Measurements from ENCODE around the gene LONP2.
A peak's percentile ranks its signal among the peaks of the same experiment; 100 is the strongest.

LONP2 gene

DNA sequence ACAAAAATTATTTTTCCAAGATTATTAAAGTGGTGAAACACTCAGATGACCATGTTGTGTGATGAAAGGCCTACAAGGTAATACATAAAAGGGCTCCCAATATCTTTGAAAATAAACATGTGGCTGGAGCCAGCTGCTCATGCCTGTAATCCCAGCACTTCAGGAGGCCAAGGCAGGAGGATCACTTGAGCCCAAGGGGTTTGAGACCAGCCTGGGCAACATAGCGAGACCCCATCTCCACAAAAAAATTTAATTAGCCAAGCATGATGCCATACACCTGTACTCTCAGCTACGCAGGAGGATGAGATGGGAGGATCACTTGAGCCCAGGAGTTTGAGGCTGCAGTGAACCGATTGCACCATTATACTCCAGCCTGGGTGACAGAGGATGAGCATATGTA is 114.3 kb downstream of the LONP2 start:
- DNase-seq (ENCODE audit: low read depth): no peak
- no peak overlapping the region for H3K4me3 ChIP-seq (ENCODE audit: low read depth, low read length)
- in situ Hi-C loops (cut with HindIII; ENCODE audit: low sequenced_read_pairs): loop anchor here (5.0 kb wide), 1 partner anchor 264 kb away; no protein-coding TSS in a partner anchor
- TF ChIP-seq CTCF (IDR thresholded peaks at IDR 0.05; ENCODE audit: low read depth, low read length, missing control alignments): no peak

GRCh38 chr16:48359983-48360382 is 115.9 kb downstream of the LONP2 start:
- in situ Hi-C loops (cut with HindIII; ENCODE audit: low sequenced_read_pairs): loop anchor here (5.0 kb wide), 1 partner anchor 262 kb away; no protein-coding TSS in a partner anchor
- no peak for DNase-seq (ENCODE audit: low read depth)
- H3K4me3 ChIP-seq (ENCODE audit: low read depth, low read length): no peak overlapping the region
- no peak for TF ChIP-seq CTCF (IDR thresholded peaks at IDR 0.05; ENCODE audit: low read depth, low read length, missing control alignments)

DNA sequence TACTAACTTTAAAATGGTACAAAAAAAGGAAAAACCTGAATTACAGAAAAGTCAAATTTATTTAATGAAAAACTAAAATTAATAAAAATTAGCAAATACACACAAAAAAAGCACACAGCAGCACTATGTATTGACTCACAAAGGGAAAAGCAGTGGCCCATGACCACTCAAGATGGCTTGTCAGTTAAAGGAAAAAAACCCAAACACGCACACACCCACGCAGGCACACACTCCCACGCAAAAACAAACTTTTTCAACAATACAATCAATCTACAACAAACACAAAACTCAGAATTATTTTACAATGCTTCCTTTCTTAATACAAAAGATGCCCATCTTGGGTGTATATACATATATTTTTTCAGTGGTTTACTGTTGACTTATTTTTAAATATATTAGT is 116.9 kb downstream of the LONP2 start:
- TF ChIP-seq CTCF (IDR thresholded peaks at IDR 0.05; ENCODE audit: low read depth, low read length, missing control alignments): no peak
- in situ Hi-C loops (cut with HindIII; ENCODE audit: low sequenced_read_pairs): no loop called here
- H3K4me3 ChIP-seq (ENCODE audit: low read depth, low read length): no peak overlapping the region
- DNase-seq (ENCODE audit: low read depth): no peak

GRCh38 chr16:48361540-48362144 is 117.5 kb downstream of the LONP2 start:
- DNase-seq (ENCODE audit: low read depth): no peak
- TF ChIP-seq CTCF (IDR thresholded peaks at IDR 0.05; ENCODE audit: low read depth, low read length, missing control alignments): no peak
- in situ Hi-C loops (cut with HindIII; ENCODE audit: low sequenced_read_pairs): no loop called here
- no peak overlapping the region for H3K4me3 ChIP-seq (ENCODE audit: low read depth, low read length)

- DNase-seq (ENCODE audit: low read depth): no peak
- in situ Hi-C loops (cut with HindIII; ENCODE audit: low sequenced_read_pairs): no loop called here
- H3K4me3 ChIP-seq (ENCODE audit: low read depth, low read length): peak overlapping the region; percentile 53
- no peak for TF ChIP-seq CTCF (IDR thresholded peaks at IDR 0.05; ENCODE audit: low read depth, low read length, missing control alignments)
These were observed 121.0 kb downstream of the LONP2 start for GRCh38 chr16:48365025-48365600.

DNA sequence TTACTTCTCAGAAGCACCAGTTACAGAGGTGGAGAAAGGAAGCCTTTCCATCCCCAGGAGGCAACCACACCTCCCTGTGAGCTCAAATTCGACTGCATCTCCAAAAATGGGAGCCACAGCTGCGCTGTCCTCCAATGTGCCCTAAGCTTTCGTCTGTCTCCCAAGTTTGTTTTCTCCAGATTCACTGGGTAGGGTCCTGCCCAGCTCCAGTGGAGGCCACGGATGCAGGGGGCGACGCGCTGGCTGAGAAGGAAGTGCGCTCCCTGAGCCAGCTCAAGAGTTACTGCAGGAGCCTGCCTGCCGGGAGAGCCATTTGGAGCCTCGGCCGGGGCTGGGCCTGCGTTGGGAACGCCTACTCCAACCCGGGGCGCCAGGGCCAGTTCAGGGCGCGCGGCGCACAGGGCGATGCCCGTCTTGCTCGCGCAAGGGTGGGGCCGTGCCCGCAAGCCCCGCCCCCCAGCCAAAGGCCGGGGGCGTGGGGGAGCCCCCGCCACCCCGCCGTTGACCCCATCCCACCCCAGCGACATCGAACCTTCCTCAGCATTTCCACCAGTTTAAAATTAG is 121.6 kb downstream of the LONP2 start:
- no peak for DNase-seq (ENCODE audit: low read depth)
- TF ChIP-seq CTCF (IDR thresholded peaks at IDR 0.05; ENCODE audit: low read depth, low read length, missing control alignments): peak; percentile 14
- peak overlapping the region; percentile 53 for H3K4me3 ChIP-seq (ENCODE audit: low read depth, low read length)
- in situ Hi-C loops (cut with HindIII; ENCODE audit: low sequenced_read_pairs): no loop called here

All from astrocyte of the cerebellum (primary cell).